ENCODE results near the gene AGO3. TPM values are rescaled to one million over a fixed set of nuclear protein-coding genes. Genes with fewer than 3 reads are reported as not detected.

The AGO3 gene
- total RNA-seq, 2 experiments from 2014 or later = 22.5 to 42.0 TPM

DNA sequence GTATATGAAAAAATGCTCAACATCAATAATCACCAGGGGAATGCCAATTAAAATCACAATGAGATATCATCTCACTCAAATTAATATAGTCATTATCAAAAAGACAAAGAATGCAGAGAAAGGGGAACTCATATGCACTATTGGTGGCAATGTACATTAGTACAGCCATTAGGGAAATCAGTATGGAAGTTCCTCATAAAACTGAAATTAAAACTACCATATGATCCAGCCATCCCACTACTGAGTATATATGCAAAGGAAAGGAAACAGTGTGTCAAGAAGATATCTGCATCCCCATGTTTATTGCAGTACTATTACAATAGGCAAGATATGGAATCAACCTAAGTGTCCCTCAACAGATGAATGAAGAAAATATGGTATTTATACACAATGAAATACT is 120.9 kb downstream of the AGO3 start:
- no TSS peak for BruUV-seq (replicated peaks)
- no peak overlapping the region for H2AFZ ChIP-seq (ENCODE audit: low read length)
- H3K36me3 ChIP-seq (ENCODE audit: insufficient read depth, low read length) = peaks cover 21% of the 10 kb centered on the region
- ChIA-PET CTCF (ENCODE audit: unreplicated experiment) (no interaction called here), POLR2A (interaction anchor here (0.6 kb wide), 1 partner anchor 146 kb away, joined by 3 read pairs; no protein-coding TSS in a partner anchor)
- H3K4me3 ChIP-seq (ENCODE audit: low read depth, low read length, poor library complexity, severe bottlenecking) = no peak overlapping the region
- no peaks in the 10 kb centered on the region for H3K79me2 ChIP-seq (ENCODE audit: insufficient read depth, low read depth, low read length)
- peaks cover 5% of the 10 kb centered on the region; the same call in 1 of the 2 replicates for H3K9me3 ChIP-seq (ENCODE audit: low read length)
- no peak overlapping the region for H3K4me2 ChIP-seq (ENCODE audit: low read length)
- intact Hi-C loops (cut with micrococcal nuclease; ENCODE audit: unreplicated experiment) = no loop called here
- no peak for DNase-seq (ENCODE audit: low spot score)
- H3K9me2 ChIP-seq (ENCODE audit: insufficient read depth, low read length) = no peaks in the 10 kb centered on the region
- no peaks in the 10 kb centered on the region for H3K4me1 ChIP-seq (ENCODE audit: insufficient read depth, low read length, poor library complexity, severe bottlenecking)
- H3K27ac ChIP-seq (ENCODE audit: low read depth, low read length, poor library complexity, severe bottlenecking) = no peak overlapping the region
- H4K20me1 ChIP-seq (ENCODE audit: insufficient read depth, low read length) = no peaks in the 10 kb centered on the region
- TF ChIP-seq, protein P1, sequence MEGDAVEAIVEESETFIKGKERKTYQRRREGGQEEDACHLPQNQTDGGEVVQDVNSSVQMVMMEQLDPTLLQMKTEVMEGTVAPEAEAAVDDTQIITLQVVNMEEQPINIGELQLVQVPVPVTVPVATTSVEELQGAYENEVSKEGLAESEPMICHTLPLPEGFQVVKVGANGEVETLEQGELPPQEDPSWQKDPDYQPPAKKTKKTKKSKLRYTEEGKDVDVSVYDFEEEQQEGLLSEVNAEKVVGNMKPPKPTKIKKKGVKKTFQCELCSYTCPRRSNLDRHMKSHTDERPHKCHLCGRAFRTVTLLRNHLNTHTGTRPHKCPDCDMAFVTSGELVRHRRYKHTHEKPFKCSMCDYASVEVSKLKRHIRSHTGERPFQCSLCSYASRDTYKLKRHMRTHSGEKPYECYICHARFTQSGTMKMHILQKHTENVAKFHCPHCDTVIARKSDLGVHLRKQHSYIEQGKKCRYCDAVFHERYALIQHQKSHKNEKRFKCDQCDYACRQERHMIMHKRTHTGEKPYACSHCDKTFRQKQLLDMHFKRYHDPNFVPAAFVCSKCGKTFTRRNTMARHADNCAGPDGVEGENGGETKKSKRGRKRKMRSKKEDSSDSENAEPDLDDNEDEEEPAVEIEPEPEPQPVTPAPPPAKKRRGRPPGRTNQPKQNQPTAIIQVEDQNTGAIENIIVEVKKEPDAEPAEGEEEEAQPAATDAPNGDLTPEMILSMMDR (conservative IDR thresholded peaks at IDR 0.05; ENCODE audit: low read length) = no peak
- TF ChIP-seq EZH2phosphoT487 (IDR thresholded peaks at IDR 0.05; ENCODE audit: borderline replicate concordance, low read depth, low read length) = no peak

DNA sequence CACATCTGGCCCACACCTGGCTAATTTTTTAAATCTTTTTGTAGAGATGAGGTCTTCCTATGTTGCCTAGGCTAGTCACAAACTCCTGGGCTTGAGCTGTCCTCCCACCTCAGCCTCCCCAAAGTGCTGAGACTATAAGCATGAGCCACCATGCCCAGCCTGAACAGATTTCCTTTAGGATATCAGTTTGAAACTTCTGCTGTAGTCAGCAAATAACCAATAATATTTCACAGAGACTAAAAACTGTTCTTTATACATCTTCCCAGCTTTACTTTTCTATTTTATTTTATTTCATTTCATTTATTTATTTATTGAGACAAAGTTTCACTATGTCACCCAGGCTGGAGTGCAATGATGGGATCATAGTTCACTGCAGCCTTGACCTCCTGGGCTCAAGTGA is 123.1 kb downstream of the AGO3 start:
- Histone ChIP-seq H3K36me3 (ENCODE audit: insufficient read depth, low read length) (0 out of 2 replicates have a peak, but pooled peaks cover 4% of the 10 kb centered on the region), H3K27ac (ENCODE audit: low read depth, low read length, poor library complexity, severe bottlenecking) (no peak overlapping the region), H2AFZ (ENCODE audit: low read length) (no peak overlapping the region), H3K4me3 (ENCODE audit: low read depth, low read length, poor library complexity, severe bottlenecking) (no peak overlapping the region), H3K4me2 (ENCODE audit: low read length) (no peak overlapping the region), H3K4me1 (ENCODE audit: insufficient read depth, low read length, poor library complexity, severe bottlenecking) (no peaks in the 10 kb centered on the region), H4K20me1 (ENCODE audit: insufficient read depth, low read length) (no peaks in the 10 kb centered on the region), H3K9me3 (ENCODE audit: low read length) (no peaks in the 10 kb centered on the region), H3K9me2 (ENCODE audit: insufficient read depth, low read length) (no peaks in the 10 kb centered on the region), H3K79me2 (ENCODE audit: insufficient read depth, low read depth, low read length) (no peaks in the 10 kb centered on the region)
- ChIA-PET CTCF (ENCODE audit: unreplicated experiment) (no interaction called here), POLR2A (interaction anchor here (0.7 kb wide), 1 partner anchor 9 kb away, joined by 5 read pairs; no protein-coding TSS in a partner anchor)
- TF ChIP-seq EZH2phosphoT487 (IDR thresholded peaks at IDR 0.05; ENCODE audit: borderline replicate concordance, low read depth, low read length) = no peak
- TF ChIP-seq, protein P1 (conservative IDR thresholded peaks at IDR 0.05; ENCODE audit: low read length) = no peak
- DNase-seq (ENCODE audit: low spot score) = no peak
- intact Hi-C loops (cut with micrococcal nuclease; ENCODE audit: unreplicated experiment) = no loop called here
- no TSS peak for BruUV-seq (replicated peaks)

DNA sequence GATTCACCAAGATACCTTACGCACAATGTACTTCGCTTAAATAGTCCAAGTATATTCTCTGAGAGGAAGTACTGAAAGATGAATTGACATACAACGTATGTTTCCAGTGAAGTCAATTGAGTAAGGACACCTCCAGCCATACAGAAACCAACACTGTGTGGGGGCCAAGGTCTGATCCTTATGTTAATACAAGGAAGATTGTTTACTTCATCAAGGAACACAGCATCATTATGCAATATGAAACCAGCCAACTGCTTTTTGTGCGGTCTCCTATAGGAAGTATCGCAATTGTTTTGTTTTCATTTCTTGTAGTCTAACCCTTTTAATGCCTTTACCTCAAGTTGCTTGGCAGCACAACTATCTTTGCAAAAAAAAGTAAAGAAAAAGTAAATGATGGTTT is 124.8 kb downstream of the AGO3 start:
- no peaks in the 10 kb centered on the region for H4K20me1 ChIP-seq (ENCODE audit: insufficient read depth, low read length)
- BruUV-seq (replicated peaks) = no TSS peak
- no peak for DNase-seq (ENCODE audit: low spot score)
- no peaks in the 10 kb centered on the region for H3K4me1 ChIP-seq (ENCODE audit: insufficient read depth, low read length, poor library complexity, severe bottlenecking)
- ChIA-PET CTCF (ENCODE audit: unreplicated experiment) (no interaction called here), POLR2A (no interaction called here)
- no peak overlapping the region for H2AFZ ChIP-seq (ENCODE audit: low read length)
- TF ChIP-seq, protein P1 (conservative IDR thresholded peaks at IDR 0.05; ENCODE audit: low read length) = no peak
- no peak for TF ChIP-seq EZH2phosphoT487 (IDR thresholded peaks at IDR 0.05; ENCODE audit: borderline replicate concordance, low read depth, low read length)
- H3K9me2 ChIP-seq (ENCODE audit: insufficient read depth, low read length) = no peaks in the 10 kb centered on the region
- H3K79me2 ChIP-seq (ENCODE audit: insufficient read depth, low read depth, low read length) = no peaks in the 10 kb centered on the region
- intact Hi-C loops (cut with micrococcal nuclease; ENCODE audit: unreplicated experiment) = no loop called here
- no peak overlapping the region for H3K27ac ChIP-seq (ENCODE audit: low read depth, low read length, poor library complexity, severe bottlenecking)
- H3K36me3 ChIP-seq (ENCODE audit: insufficient read depth, low read length) = 0 out of 2 replicates have a peak, but pooled peaks cover 4% of the 10 kb centered on the region
- no peak overlapping the region for H3K4me2 ChIP-seq (ENCODE audit: low read length)
- no peaks in the 10 kb centered on the region for H3K9me3 ChIP-seq (ENCODE audit: low read length)
- no peak overlapping the region for H3K4me3 ChIP-seq (ENCODE audit: low read depth, low read length, poor library complexity, severe bottlenecking)
